SK-N-SH (cell line): Measurements from ENCODE around the gene SMCO2. TPM values are rescaled to one million over a fixed set of nuclear protein-coding genes. Genes with fewer than 3 reads are reported as not detected.
A peak's percentile ranks its signal among the peaks of the same experiment; 100 is the strongest.

Source experiments
- CTCF ChIA-PET: fragments of 300-600, 350-600 bp; formaldehyde crosslinking; extraction: SDS; loops from one replicate; lab custom pipeline; 2021; lab: Yijun Ruan, JAX
- POLR2A ChIA-PET: fragments of 350-600 bp; sonication (Branson Sonifier 250); formaldehyde crosslinking; extraction: SDS; loops from one replicate; lab custom pipeline; 2020; ENCODE audit warnings: antibody characterized with exemption, inconsistent platforms; lab: Yijun Ruan, JAX
- DNase-seq: peaks from one replicate; pipeline ENCODE4 v3.0.0; 2012
- H2AFZ ChIP-seq: fragments of 200-600 bp; sonication (generic); 2 replicates; pipeline ENCODE4 v1.8.1; 2016; ENCODE audit warnings: antibody characterized with exemption, mild to moderate bottlenecking, low read depth
- H3F3A ChIP-seq: fragments of 200-600 bp; sonication (generic); replicated peaks from 2 replicates; pipeline ENCODE3; 2016; ENCODE audit warnings: antibody characterized with exemption, mild to moderate bottlenecking; ENCODE audit not compliant: insufficient read depth
- H3K27ac ChIP-seq, 2 experiments: fragments of 200-500 bp in 1 of 2; fragments of 200-600 bp in 1 of 2; sonication (Bioruptor generic) in 1 of 2; sonication (generic), shearing (Covaris generic) in 1 of 2; 2 replicates each; pipeline versions ENCODE4 v1.5.1 to v1.6.1; 2014 to 2016; ENCODE audit warnings: low read depth in 2 of 2, inconsistent platforms in 1 of 2, low read length in 1 of 2, mild to moderate bottlenecking in 1 of 2, mixed read lengths in 1 of 2
- H3K27me3 ChIP-seq: fragments of 200-600 bp; sonication (generic), shearing (Covaris generic); 2 replicates; pipeline ENCODE4 v1.6.1; 2016; ENCODE audit warnings: mixed run types; ENCODE audit not compliant: insufficient read depth
- H3K36me3 ChIP-seq, 2 experiments: fragments of 200-500 bp in 1 of 2; fragments of 200-600 bp in 1 of 2; sonication (Bioruptor generic) in 1 of 2; sonication (generic) in 1 of 2; replicated peaks in 1 of 2; 2 replicates each; pipeline versions ENCODE3 to v1.5.1; 2014 to 2016; ENCODE audit warnings: low read length in 1 of 2, mild to moderate bottlenecking in 1 of 2; ENCODE audit not compliant: insufficient read depth in 2 of 2, control insufficient read depth in 1 of 2
- H3K4me1 ChIP-seq, 2 experiments: fragments of 200-500 bp in 1 of 2; fragments of 200-600 bp in 1 of 2; sonication (Bioruptor generic) in 1 of 2; sonication (generic), shearing (Covaris generic) in 1 of 2; 2 replicates each; pipeline versions ENCODE4 v1.5.1 to v1.6.1; 2014 to 2016; ENCODE audit warnings: low read depth in 1 of 2, low read length in 1 of 2, mixed run types in 1 of 2; ENCODE audit not compliant: insufficient read depth in 2 of 2, control insufficient read depth in 1 of 2
- H3K4me2 ChIP-seq: fragments of 200-600 bp; sonication (generic), shearing (Covaris generic); 2 replicates; pipeline ENCODE4 v1.6.1; 2017; ENCODE audit warnings: mixed run types
- H3K4me3 ChIP-seq, 2 experiments: fragments of 200-500 bp in 1 of 2; fragments of 200-600 bp in 1 of 2; sonication (Bioruptor generic) in 1 of 2; sonication (generic), shearing (Covaris generic) in 1 of 2; 2 replicates each; pipeline versions ENCODE4 v1.5.1 to v1.8.1; 2014 to 2016; ENCODE audit warnings: low read depth in 2 of 2, inconsistent platforms in 1 of 2, low read length in 1 of 2, mild to moderate bottlenecking in 1 of 2, mixed read lengths in 1 of 2, moderate library complexity in 1 of 2
- H3K79me2 ChIP-seq: fragments of 200-600 bp; sonication (generic); 2 replicates; pipeline ENCODE4 v1.8.1; 2017; ENCODE audit warnings: mild to moderate bottlenecking; ENCODE audit not compliant: insufficient read depth
- H3K9ac ChIP-seq: fragments of 200-600 bp; sonication (generic); 2 replicates; pipeline ENCODE4 v1.6.1; 2017; ENCODE audit warnings: mixed run types
- H3K9me2 ChIP-seq: fragments of 200-600 bp; sonication (generic); 2 replicates; pipeline ENCODE4 v1.6.1; 2017; ENCODE audit warnings: mixed run types
- H3K9me3 ChIP-seq: fragments of 200-600 bp; sonication (generic); 2 replicates; pipeline ENCODE4 v1.6.1; 2017; ENCODE audit warnings: mixed run types, mild to moderate bottlenecking, moderate library complexity
- H4K20me1 ChIP-seq: fragments of 200-600 bp; sonication (generic); 2 replicates; pipeline ENCODE4 v1.6.1; 2017; ENCODE audit warnings: mild to moderate bottlenecking, mixed run types; ENCODE audit not compliant: insufficient read depth
- CTCF ChIP-seq: fragments of 200-600 bp; sonication (generic); IDR thresholded peaks from 2 replicates; pipeline ENCODE4 v1.6.1; 2017; ENCODE audit warnings: antibody characterized with exemption, mild to moderate bottlenecking, moderate library complexity
- ELF1 ChIP-seq: IDR thresholded peaks from 2 replicates; pipeline ENCODE4 v1.4.0; 2012
- EP300 ChIP-seq, 2 experiments: IDR thresholded peaks; 2 replicates each; pipeline versions ENCODE4 v1.4.0 to v1.6.1; 2012; ENCODE audit warnings: borderline replicate concordance in 1 of 2, low read depth in 1 of 2, low read length in 1 of 2
- EZH2phosphoT487 ChIP-seq: fragments of 200-600 bp; sonication (generic); IDR thresholded peaks from 2 replicates; pipeline ENCODE4 v1.6.1; 2017; ENCODE audit warnings: low read depth, mixed run types, mild to moderate bottlenecking, antibody characterized with exemption, moderate library complexity, borderline replicate concordance
- FOSL2 ChIP-seq: IDR thresholded peaks from 2 replicates; pipeline ENCODE4 v1.4.0; 2012; ENCODE audit warnings: low read depth, mild to moderate bottlenecking, moderate library complexity, borderline replicate concordance
- FOXJ3 ChIP-seq: sonication (generic); formaldehyde crosslinking; IDR thresholded peaks from 2 replicates; pipeline ENCODE4 v1.5.1; 2020; ENCODE audit warnings: mild to moderate bottlenecking, missing genetic modification reagents
- FOXM1 ChIP-seq: IDR thresholded peaks from 2 replicates; pipeline ENCODE4 v1.4.0; 2012; ENCODE audit warnings: low read depth, mild to moderate bottlenecking
- GABPA ChIP-seq: IDR thresholded peaks from 2 replicates; pipeline ENCODE4 v1.4.0; 2012; ENCODE audit warnings: low read depth, mild to moderate bottlenecking
- MXI1 ChIP-seq: IDR thresholded peaks from 2 replicates; pipeline ENCODE4 v1.6.1; 2012; ENCODE audit warnings: mild to moderate bottlenecking, low read depth, low read length, improper control_type of control experiment
- NFIC ChIP-seq: IDR thresholded peaks from 2 replicates; pipeline ENCODE4 v1.4.0; 2012; ENCODE audit warnings: borderline replicate concordance
- PBX3 ChIP-seq: IDR thresholded peaks from 2 replicates; pipeline ENCODE4; 2012
- SIN3A ChIP-seq: IDR thresholded peaks from 2 replicates; pipeline ENCODE4 v1.6.1; 2012; ENCODE audit warnings: low read depth, mild to moderate bottlenecking, low read length, moderate library complexity, borderline replicate concordance
- TCF12 ChIP-seq: IDR thresholded peaks from 2 replicates; pipeline ENCODE4 v1.4.0; 2012
- USF2 ChIP-seq: fragments of 150-350 bp; IDR thresholded peaks from 2 replicates; pipeline ENCODE4 v1.6.1; 2017; ENCODE audit warnings: antibody characterized with exemption, low read length, low read depth, borderline replicate concordance
- YY1 ChIP-seq: IDR thresholded peaks from 2 replicates; pipeline ENCODE4 v1.4.0; 2012; ENCODE audit warnings: low read depth, mild to moderate bottlenecking
- ZBTB33 ChIP-seq: IDR thresholded peaks from 2 replicates; pipeline ENCODE4 v1.4.0; 2012; ENCODE audit warnings: low read depth, borderline replicate concordance
- WGBS: methylation state at CpG from one replicate; pipeline ENCODE4 v1.1.6; 2017; ENCODE audit warnings: low lambda C conversion rate; 5-methylcytosine and 5-hydroxymethylcytosine counted together
- polyA plus RNA-seq, 3 experiments: library from polyadenylated mRNA; depleted of rRNA; stranded (reverse); fragments of >200 nt; gene quantifications; 2 replicates each; pipeline ENCODE4 v1.2.3, GENCODE V29; 2012

Gene SMCO2
- polyA plus RNA-seq, 1 of the 3 experiments (the other 2 are of a cell fraction), result 0.21 TPM

- POLR2A ChIA-PET, result no interaction called here
- H3K79me2 ChIP-seq, result peaks cover 98% of the 10 kb centered on the region
- no peaks in the 10 kb centered on the region for H3K9me3 ChIP-seq
- no peak overlapping the region for H3K4me2 ChIP-seq
- H2AFZ ChIP-seq, result no peak overlapping the region
- H3K36me3 ChIP-seq, result peaks cover 4 to 10% of the 10 kb centered on the region in 2 experiments
- peaks cover 25% of the 10 kb centered on the region; the same call in 1 of the 2 replicates for H4K20me1 ChIP-seq
- no peaks in the 10 kb centered on the region for H3K27me3 ChIP-seq
- H3K9me2 ChIP-seq, result no peaks in the 10 kb centered on the region
- peaks cover 11 to 40% of the 10 kb centered on the region in 2 experiments for H3K4me1 ChIP-seq
- H3F3A ChIP-seq, result peaks cover 55% of the 10 kb centered on the region
- no peak for DNase-seq
- no peak overlapping the region for H3K9ac ChIP-seq
- TF ChIP-seq NFIC, result no peak
- TF ChIP-seq FOXM1, result no peak
- no peak for TF ChIP-seq ELF1
- no peak for TF ChIP-seq FOSL2
- TF ChIP-seq SIN3A, result no peak
- TF ChIP-seq EZH2phosphoT487, result no peak
- no peak for TF ChIP-seq GABPA
- TF ChIP-seq MXI1, result no peak
- TF ChIP-seq EP300 (IDR thresholded peaks at IDR 0.05; ENCODE audit: borderline replicate concordance in 1 of 2, low read depth in 1 of 2, low read length in 1 of 2), result no peak
- TF ChIP-seq FOXJ3 (CRISPR knock-in tag), result no peak
- TF ChIP-seq TCF12, result no peak
- no peak for TF ChIP-seq USF2
- no peak for TF ChIP-seq PBX3
- no peak for TF ChIP-seq CTCF
- no peak for TF ChIP-seq YY1
- TF ChIP-seq ZBTB33, result no peak
- 0 out of 4 replicates have a peak overlapping the region, but pooled peaks of 1 of the 2 experiments have one; percentile 22 for H3K27ac ChIP-seq
- no peak overlapping the region for H3K4me3 ChIP-seq
- CTCF ChIA-PET, result interaction anchor here (1.2 kb wide), 1 partner anchor 20 kb away, joined by 3 read pairs; no protein-coding TSS in a partner anchor
- WGBS, result 90% methylated on average over 9 of the region's 9 CpGs
These were observed 99.1 kb downstream of the SMCO2 start for GRCh38 chr12:27545665-27546064.
